Neuronal stem cell (in vitro differentiated cells): ENCODE measurements around the gene AIFM3.
"Not testable (repeated sequence)": the region's sequence is repeated elsewhere in the genome, so short reads cannot be mapped to it uniquely, and the experiment has no call there.

ENCODE experiments used
- DNase-seq: peaks from one replicate; pipeline ENCODE4 v3.0.0-alpha.2; 2013; ENCODE audit warnings: low spot score
- H2AFZ ChIP-seq: one replicate; pipeline ENCODE4 v1.6.1; 2013; ENCODE audit warnings: mild to moderate bottlenecking, low read length, inconsistent platforms
- H2AK5ac ChIP-seq: 2 replicates; pipeline ENCODE4 v1.6.1; 2013; ENCODE audit warnings: low read depth, mild to moderate bottlenecking, inconsistent platforms, low read length, moderate library complexity, mixed read lengths
- H2BK120ac ChIP-seq: 2 replicates; pipeline ENCODE4 v1.6.1; 2013; ENCODE audit warnings: low read depth, mild to moderate bottlenecking, inconsistent platforms, low read length, moderate library complexity, mixed read lengths
- H2BK12ac ChIP-seq: one replicate; pipeline ENCODE4 v1.6.1; 2013; ENCODE audit warnings: low read length, inconsistent platforms
- H2BK15ac ChIP-seq: 2 replicates; pipeline ENCODE4 v1.6.1; 2013; ENCODE audit warnings: mild to moderate bottlenecking, low read length, inconsistent platforms, mixed read lengths
- H2BK5ac ChIP-seq: one replicate; pipeline ENCODE4 v1.6.1; 2013; ENCODE audit warnings: inconsistent platforms, mild to moderate bottlenecking, low read length, moderate library complexity
- H3K14ac ChIP-seq: one replicate; pipeline ENCODE4 v1.6.1; 2013; ENCODE audit warnings: low read length, inconsistent platforms
- H3K18ac ChIP-seq: 2 replicates; pipeline ENCODE4 v1.6.1; 2013; ENCODE audit warnings: low read length, inconsistent platforms
- H3K23ac ChIP-seq: 2 replicates; pipeline ENCODE4 v1.6.1; 2013; ENCODE audit warnings: low read depth, mild to moderate bottlenecking, mixed read lengths, low read length, inconsistent platforms; ENCODE audit not compliant: poor library complexity
- H3K27ac ChIP-seq: replicated peaks from 3 replicates; pipeline ENCODE4 v1.5.1; 2013; ENCODE audit warnings: low read length, inconsistent platforms
- H3K27me3 ChIP-seq, 3 experiments: 2 replicates each; pipeline ENCODE4 v1.6.1; 2013; ENCODE audit warnings: low read length in 3 of 3, mild to moderate bottlenecking in 2 of 3, inconsistent platforms in 1 of 3, low read depth in 1 of 3, mixed read lengths in 1 of 3, moderate library complexity in 1 of 3; ENCODE audit not compliant: control insufficient read depth in 3 of 3, insufficient read depth in 3 of 3
- H3K36me3 ChIP-seq, 2 donors: replicated peaks in 1 of 2; 2 replicates each; pipeline ENCODE4 v1.6.1; 2013; ENCODE audit warnings: low read length in 2 of 2; ENCODE audit not compliant: control insufficient read depth in 2 of 2, insufficient read depth in 2 of 2
- H3K4ac ChIP-seq: 2 replicates; pipeline ENCODE4 v1.6.1; 2013; ENCODE audit warnings: inconsistent platforms, mild to moderate bottlenecking, low read length, moderate library complexity
- H3K4me1 ChIP-seq, 2 donors: 1 replicate in 1 of 2; 2 replicates in 1 of 2; pipeline ENCODE4 v1.6.1; 2013; ENCODE audit warnings: low read length in 2 of 2, low read depth in 1 of 2; ENCODE audit not compliant: control insufficient read depth in 2 of 2, insufficient read depth in 1 of 2
- H3K4me2 ChIP-seq: one replicate; pipeline ENCODE4 v1.6.1; 2013; ENCODE audit warnings: mild to moderate bottlenecking, low read length, inconsistent platforms; ENCODE audit not compliant: insufficient read depth, poor library complexity, severe bottlenecking
- H3K4me3 ChIP-seq, 2 donors: 2 replicates each; pipeline ENCODE4 v1.5.1; 2013; ENCODE audit warnings: low read length in 2 of 2, mild to moderate bottlenecking in 2 of 2, inconsistent platforms in 1 of 2, moderate library complexity in 1 of 2
- H3K79me1 ChIP-seq: one replicate; pipeline ENCODE4 v1.6.1; 2013; ENCODE audit warnings: low read depth, mild to moderate bottlenecking, inconsistent platforms, low read length, moderate library complexity
- H3K9ac ChIP-seq: one replicate; pipeline ENCODE4 v1.6.1; 2013; ENCODE audit warnings: mild to moderate bottlenecking, low read depth, low read length, inconsistent platforms; ENCODE audit not compliant: poor library complexity
- H3K9me3 ChIP-seq, 2 donors: replicated peaks in 1 of 2; 2 replicates each; pipeline versions ENCODE3 to v1.6.1; 2013; ENCODE audit warnings: low read length in 2 of 2, mild to moderate bottlenecking in 2 of 2, inconsistent platforms in 1 of 2, low read depth in 1 of 2, mixed read lengths in 1 of 2, moderate library complexity in 1 of 2; ENCODE audit not compliant: control insufficient read depth in 2 of 2, insufficient read depth in 1 of 2
- H4K8ac ChIP-seq: one replicate; pipeline ENCODE4 v1.6.1; 2013; ENCODE audit warnings: low read depth, mild to moderate bottlenecking, inconsistent platforms, low read length, moderate library complexity
- H4K91ac ChIP-seq: one replicate; pipeline ENCODE4 v1.6.1; 2013; ENCODE audit warnings: low read length, low read depth, mild to moderate bottlenecking, inconsistent platforms; ENCODE audit not compliant: poor library complexity
- whole genome bisulfite sequencing, 2 donors: extraction: QIAGEN DNeasy Blood & Tissue Kit; methylation state at CpG; one replicate each; pipeline ENCODE4 v1.1.7; 2013; ENCODE audit warnings: missing lambda C conversion rate in 2 of 2, mixed read lengths in 1 of 2; ENCODE audit not compliant: insufficient read length in 2 of 2, insufficient replicate concordance in 1 of 2; ENCODE audit errors: extremely low coverage in 2 of 2; 5-methylcytosine and 5-hydroxymethylcytosine counted together

The AIFM3 gene

GRCh38 chr22:20937794-20938671 is 29.0 kb upstream of the AIFM3 start:
- Histone ChIP-seq H2AFZ (no peak overlapping the region), H2BK5ac (no peak overlapping the region), H3K23ac (no peak overlapping the region), H4K91ac (no peak overlapping the region), H3K4me2 (no peak overlapping the region), H3K4me3 (no peak overlapping the region), H2BK12ac (no peak overlapping the region), H3K9ac (no peak overlapping the region), H3K36me3 (peaks cover 27 to 86% of the 10 kb centered on the region in 2 donors), H3K14ac (no peak overlapping the region), H3K27me3 (no peaks in the 10 kb centered on the region), H3K18ac (no peak overlapping the region), H2BK15ac (no peak overlapping the region), H3K4me1 (peaks cover 0 to 2% of the 10 kb centered on the region in 2 donors), H3K4ac (no peak overlapping the region), H3K9me3 (no peaks in the 10 kb centered on the region), H2AK5ac (no peak overlapping the region), H2BK120ac (no peak overlapping the region), H4K8ac (no peak overlapping the region), H3K27ac (no peak overlapping the region), H3K79me1 (peaks cover 8% of the 10 kb centered on the region)
- no peak for DNase-seq
- no CpG with 5 or more reads among the region's 8 CpGs for WGBS, 2 donors

DNA sequence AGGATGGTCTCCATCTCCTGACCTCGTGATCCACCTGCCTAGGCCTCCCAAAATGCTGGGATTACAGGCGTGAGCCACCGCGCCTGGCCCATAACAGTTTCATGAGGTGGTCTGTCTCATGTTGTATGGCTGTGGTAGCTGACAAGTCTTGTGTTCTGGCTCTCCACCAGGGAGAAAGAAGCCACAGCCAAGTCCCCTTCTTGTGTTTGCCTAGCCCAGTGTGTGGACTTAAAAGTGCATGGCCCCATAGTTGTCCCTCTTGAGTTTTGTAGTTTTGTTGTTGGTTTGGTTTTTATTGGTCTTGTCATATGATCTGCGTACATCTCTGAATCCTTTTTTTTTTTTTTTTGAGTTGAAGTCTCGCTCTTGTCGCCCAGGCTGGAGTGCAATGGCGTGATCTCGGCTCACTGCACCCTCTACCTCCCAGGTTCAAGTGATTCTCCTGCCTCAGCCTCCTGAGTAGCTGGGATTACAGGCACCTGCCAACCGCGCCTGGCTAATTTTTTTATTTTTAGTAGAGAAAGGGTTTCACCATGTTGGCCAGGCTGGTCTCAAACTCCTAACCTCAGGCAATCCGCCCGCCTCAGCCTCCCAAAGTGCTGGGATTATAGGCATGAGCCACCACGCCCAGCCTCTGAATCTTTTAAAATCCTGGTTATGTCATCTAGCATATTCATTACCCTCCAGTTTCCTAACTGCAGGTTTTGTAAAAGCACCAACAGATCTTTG is 27.4 kb upstream of the AIFM3 start:
- H3K4ac ChIP-seq, H3K27me3 ChIP-seq, H3K27ac ChIP-seq, H3K4me3 ChIP-seq, H2AK5ac ChIP-seq, H2BK15ac ChIP-seq, H3K4me2 ChIP-seq, H2AFZ ChIP-seq, H3K9ac ChIP-seq, H3K14ac ChIP-seq, H2BK5ac ChIP-seq, H3K18ac ChIP-seq, H3K23ac ChIP-seq, H3K79me1 ChIP-seq, H2BK120ac ChIP-seq, H2BK12ac ChIP-seq, DNase-seq, H3K9me3 ChIP-seq, H4K91ac ChIP-seq, H3K4me1 ChIP-seq: not testable (repeated sequence)
- WGBS, 2 donors: no CpG with 5 or more reads among the region's 14 CpGs
- H4K8ac ChIP-seq: peak overlapping the region; percentile 25
- peaks cover 21 to 87% of the 10 kb centered on the region in 2 donors for H3K36me3 ChIP-seq

GRCh38 chr22:20940186-20940651 is 26.8 kb upstream of the AIFM3 start:
- no peak overlapping the region for H4K8ac ChIP-seq
- DNase-seq: no peak
- H3K9ac ChIP-seq: no peak overlapping the region

GRCh38 chr22:20940904-20941385 is 26.1 kb upstream of the AIFM3 start:
- H4K91ac ChIP-seq: no peak overlapping the region
- H3K9ac ChIP-seq: no peak overlapping the region
- no peaks in the 10 kb centered on the region for H3K27me3 ChIP-seq
- H3K4me3 ChIP-seq: no peak overlapping the region
- H3K4ac ChIP-seq: no peak overlapping the region
- no peak overlapping the region for H2AK5ac ChIP-seq
- H3K9me3 ChIP-seq: peaks cover 0 to 3% of the 10 kb centered on the region in 2 donors
- no peak overlapping the region for H3K14ac ChIP-seq
- H3K23ac ChIP-seq: no peak overlapping the region
- peaks cover 7% of the 10 kb centered on the region for H3K79me1 ChIP-seq
- no peak overlapping the region for H4K8ac ChIP-seq
- no peak overlapping the region for H3K4me2 ChIP-seq
- H2BK12ac ChIP-seq: no peak overlapping the region
- WGBS, 2 donors: no CpG with 5 or more reads among the region's 4 CpGs
- peaks cover 0 to 2% of the 10 kb centered on the region in 2 donors for H3K4me1 ChIP-seq
- no peak for DNase-seq
- no peak overlapping the region for H2AFZ ChIP-seq
- H3K18ac ChIP-seq: no peak overlapping the region
- H2BK15ac ChIP-seq: no peak overlapping the region
- peaks cover 21 to 84% of the 10 kb centered on the region in 2 donors for H3K36me3 ChIP-seq
- no peak overlapping the region for H2BK120ac ChIP-seq
- no peak overlapping the region for H2BK5ac ChIP-seq
- H3K27ac ChIP-seq: no peak overlapping the region

More at GRCh38 chr22:20940186-20940651, 26.8 kb upstream of the AIFM3 start:
- no peak overlapping the region for H3K4ac ChIP-seq
- H2BK12ac ChIP-seq: no peak overlapping the region
- no peak overlapping the region for H2BK120ac ChIP-seq
- H3K14ac ChIP-seq: no peak overlapping the region
- H3K4me3 ChIP-seq: no peak overlapping the region
- no peaks in the 10 kb centered on the region for H3K27me3 ChIP-seq
- H3K79me1 ChIP-seq: peaks cover 6% of the 10 kb centered on the region
- no peak overlapping the region for H4K91ac ChIP-seq
- no peak overlapping the region for H2BK15ac ChIP-seq
- no peak overlapping the region for H3K23ac ChIP-seq
- no peak overlapping the region for H2AFZ ChIP-seq
- H3K18ac ChIP-seq: no peak overlapping the region
- no CpG with 5 or more reads among the region's 3 CpGs for WGBS, 2 donors
- no peak overlapping the region for H2BK5ac ChIP-seq
- H3K4me2 ChIP-seq: no peak overlapping the region
- H3K4me1 ChIP-seq: peaks cover 0 to 2% of the 10 kb centered on the region in 2 donors
- H2AK5ac ChIP-seq: no peak overlapping the region
- peaks cover 21 to 84% of the 10 kb centered on the region in 2 donors for H3K36me3 ChIP-seq
- H3K27ac ChIP-seq: no peak overlapping the region
- peaks cover 0 to 3% of the 10 kb centered on the region in 2 donors for H3K9me3 ChIP-seq
